ENCODE data around the gene WDR74. TPM values are rescaled to one million over a fixed set of nuclear protein-coding genes. Genes with fewer than 3 reads are reported as not detected.
A peak's percentile ranks its signal among the peaks of the same experiment; 100 is the strongest.

The WDR74 gene
- 42.1 TPM for polyA plus RNA-seq (ENCODE audit: insufficient read length)
- long read RNA-seq, donor 1, transcript WDR74-201 (11 exons, 1,289 nt): major isoform, 10 of 13 reads
- long read RNA-seq, donor 1, partial matches to known transcripts: 0 of 13 reads
- long read RNA-seq, donor 1, other reads (novel, unspliced or antisense): 0 of 13 reads
- long read RNA-seq, donor 2, transcript WDR74-201 (11 exons, 1,289 nt): major isoform, 9 of 14 reads
- long read RNA-seq, donor 2, partial matches to known transcripts: 0 of 14 reads
- long read RNA-seq, donor 2, other reads (novel, unspliced or antisense): 0 of 14 reads
- long read RNA-seq, donor 3, transcript WDR74-201 (11 exons, 1,289 nt): major isoform, 12 of 14 reads
- long read RNA-seq, donor 3, partial matches to known transcripts: 0 of 14 reads
- long read RNA-seq, donor 3, other reads (novel, unspliced or antisense): 0 of 14 reads
- long read RNA-seq, donor 4: 0 reads
- long read RNA-seq, donor 5, transcript WDR74-201 (11 exons, 1,289 nt): major isoform, 32 of 37 reads
- long read RNA-seq, donor 5, partial matches to known transcripts: 5 of 37 reads
- long read RNA-seq, donor 5, other reads (novel, unspliced or antisense): 0 of 37 reads
- long read RNA-seq, donor 6, transcript WDR74-203 (5 exons, 617 nt): minor isoform, 5 of 19 reads
- long read RNA-seq, donor 6, transcript WDR74-201 (11 exons, 1,289 nt): major isoform, 11 of 19 reads
- long read RNA-seq, donor 6, partial matches to known transcripts: 0 of 19 reads
- long read RNA-seq, donor 6, other reads (novel, unspliced or antisense): 0 of 19 reads
- long read RNA-seq, donor 7, transcript WDR74-201 (11 exons, 1,289 nt): major isoform, 24 of 29 reads
- long read RNA-seq, donor 7, partial matches to known transcripts: 0 of 29 reads
- long read RNA-seq, donor 7, other reads (novel, unspliced or antisense): 0 of 29 reads
- long read RNA-seq, donor 8, partial matches to known transcripts: 0 of 4 reads
- long read RNA-seq, donor 8, other reads (novel, unspliced or antisense): 0 of 4 reads

GRCh38 chr11:62839050-62839945, at the start of gene WDR74:
Gene WDR74, minus strand, starts transcription at chr11:62839590. Its CDS starts 20 bp downstream, at chr11:62839570.
- DNase-seq: peak; percentile 94

GRCh38 chr11:62889126-62889483, 49.7 kb upstream of the WDR74 start:
- DNase-seq: no peak

- DNase-seq: no peak
Measured at GRCh38 chr11:62888406-62888805, 49.0 kb upstream of the WDR74 start.

GRCh38 chr11:62885137-62885750, 45.9 kb upstream of the WDR74 start:
- no peak for DNase-seq

- no peak for DNase-seq
Measured at GRCh38 chr11:62883673-62884072, 44.3 kb upstream of the WDR74 start.

GRCh38 chr11:62882788-62883501, 43.6 kb upstream of the WDR74 start:
- no peak for DNase-seq

GRCh38 chr11:62882431-62882749, 43.0 kb upstream of the WDR74 start:
- no peak for DNase-seq

- peak; percentile 96 for DNase-seq
Measured at GRCh38 chr11:62881579-62882430, 42.4 kb upstream of the WDR74 start.

GRCh38 chr11:62880803-62881578, 41.6 kb upstream of the WDR74 start, which contains the start of gene SLC3A2:
Gene SLC3A2, plus strand, starts transcription at chr11:62880896. Its CDS starts 128 bp downstream, at chr11:62881024.
- peak; percentile 88 for DNase-seq

GRCh38 chr11:62880231-62880802, 40.9 kb upstream of the WDR74 start:
- peak; percentile 43 for DNase-seq

GRCh38 chr11:62879235-62879978, 40.0 kb upstream of the WDR74 start:
- no peak for DNase-seq

GRCh38 chr11:62876712-62877111, 37.3 kb upstream of the WDR74 start:
- DNase-seq: no peak

GRCh38 chr11:62875698-62876478, 36.5 kb upstream of the WDR74 start:
- no peak for DNase-seq

GRCh38 chr11:62874851-62875250, 35.5 kb upstream of the WDR74 start:
- no peak for DNase-seq

GRCh38 chr11:62865635-62866034, 26.2 kb upstream of the WDR74 start:
- DNase-seq: no peak

- DNase-seq: no peak
Measured at GRCh38 chr11:62863687-62864335, 24.4 kb upstream of the WDR74 start.
